Measurements from ENCODE around the gene KRT6B.

DNA sequence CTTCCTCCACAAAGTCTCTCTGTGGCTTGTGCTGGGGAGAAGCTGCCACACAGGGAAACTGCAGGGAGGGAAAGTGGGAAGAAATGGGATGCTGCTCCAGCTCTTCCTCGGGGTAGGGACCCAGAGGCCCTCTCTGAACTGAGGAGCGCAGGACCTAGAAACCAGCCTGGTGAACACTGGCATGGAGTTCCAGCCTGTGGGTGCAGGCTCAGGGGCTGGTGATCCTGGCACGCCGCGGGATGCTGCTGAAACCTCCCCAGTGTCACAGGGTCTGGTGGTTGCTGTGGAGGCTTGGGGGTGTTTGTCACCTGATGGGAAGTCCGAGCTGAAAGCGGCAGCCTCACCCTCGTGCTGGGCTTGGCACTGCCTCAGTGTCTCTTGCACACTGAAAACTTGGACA is 12.5 kb downstream of the KRT6B start:
- TF ChIP-seq, protein P1, sequence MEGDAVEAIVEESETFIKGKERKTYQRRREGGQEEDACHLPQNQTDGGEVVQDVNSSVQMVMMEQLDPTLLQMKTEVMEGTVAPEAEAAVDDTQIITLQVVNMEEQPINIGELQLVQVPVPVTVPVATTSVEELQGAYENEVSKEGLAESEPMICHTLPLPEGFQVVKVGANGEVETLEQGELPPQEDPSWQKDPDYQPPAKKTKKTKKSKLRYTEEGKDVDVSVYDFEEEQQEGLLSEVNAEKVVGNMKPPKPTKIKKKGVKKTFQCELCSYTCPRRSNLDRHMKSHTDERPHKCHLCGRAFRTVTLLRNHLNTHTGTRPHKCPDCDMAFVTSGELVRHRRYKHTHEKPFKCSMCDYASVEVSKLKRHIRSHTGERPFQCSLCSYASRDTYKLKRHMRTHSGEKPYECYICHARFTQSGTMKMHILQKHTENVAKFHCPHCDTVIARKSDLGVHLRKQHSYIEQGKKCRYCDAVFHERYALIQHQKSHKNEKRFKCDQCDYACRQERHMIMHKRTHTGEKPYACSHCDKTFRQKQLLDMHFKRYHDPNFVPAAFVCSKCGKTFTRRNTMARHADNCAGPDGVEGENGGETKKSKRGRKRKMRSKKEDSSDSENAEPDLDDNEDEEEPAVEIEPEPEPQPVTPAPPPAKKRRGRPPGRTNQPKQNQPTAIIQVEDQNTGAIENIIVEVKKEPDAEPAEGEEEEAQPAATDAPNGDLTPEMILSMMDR (conservative IDR thresholded peaks at IDR 0.05; ENCODE audit: low read depth, low read length) = no peak
- no peak for TF ChIP-seq EZH2 (IDR thresholded peaks at IDR 0.05; ENCODE audit: borderline replicate concordance, low read depth, low read length, poor library complexity, severe bottlenecking)
